NOMO-1 treated with DMSO at 0.1 percent for 48 hours (cell line): ENCODE measurements around the gene CAPN6.

Experiments used
- DNase-seq: peaks from one replicate; lab custom pipeline; 2025; ENCODE audit not compliant: unreplicated experiment; lab: John Stamatoyannopoulos, UW

The CAPN6 gene

GRCh38 chrX:111200327-111200726 lies 70.0 kb downstream of the CAPN6 start:
- DNase-seq, result no peak

GRCh38 chrX:111199505-111199904 lies 70.8 kb downstream of the CAPN6 start:
- no peak for DNase-seq
